Keratinocyte (primary cell): Measurements from ENCODE around the gene PPARA. TPM values are rescaled to one million over a fixed set of nuclear protein-coding genes. Genes with fewer than 3 reads are reported as not detected.

Experiments
- DNase-seq: peaks from one replicate; pipeline ENCODE4 v3.0.0-alpha.2; 2011; ENCODE audit warnings: low read depth, missing footprints, low spot score
- FAIRE-seq: peaks from 2 replicates; lab custom pipeline; 2011; peaks lifted over from hg19 to GRCh38; lab: Jason Lieb, UNC
- H2AFZ ChIP-seq: 2 replicates; pipeline ENCODE4 v1.6.0; 2012; ENCODE audit warnings: low read length, control low read depth, inconsistent platforms; ENCODE audit not compliant: control insufficient read depth
- H3K27ac ChIP-seq: 2 replicates; pipeline ENCODE4 v1.5.1; 2011; ENCODE audit warnings: low read length; ENCODE audit not compliant: control insufficient read depth, insufficient read depth
- H3K27me3 ChIP-seq: 3 replicates; pipeline ENCODE4 v1.6.0; 2011; ENCODE audit warnings: low read length; ENCODE audit not compliant: control insufficient read depth, insufficient read depth; ENCODE audit errors: extremely low read depth
- H3K36me3 ChIP-seq, 2 experiments: 2 replicates in 1 of 2; 3 replicates in 1 of 2; pipeline ENCODE4 v1.5.1; 2011; ENCODE audit warnings: low read length in 2 of 2, mild to moderate bottlenecking in 1 of 2; ENCODE audit not compliant: control insufficient read depth in 2 of 2, insufficient read depth in 2 of 2; ENCODE audit errors: extremely low read depth in 1 of 2
- H3K4me1 ChIP-seq: 3 replicates; pipeline ENCODE4 v1.5.1; 2011; ENCODE audit warnings: low read length; ENCODE audit not compliant: control insufficient read depth, insufficient read depth; ENCODE audit errors: extremely low read depth
- H3K4me2 ChIP-seq: 3 replicates; pipeline ENCODE4 v1.6.0; 2011; ENCODE audit warnings: low read depth, low read length; ENCODE audit not compliant: control insufficient read depth, insufficient read depth; ENCODE audit errors: extremely low read depth
- H3K4me3 ChIP-seq, 3 experiments: fragments of 200-600 bp in 1 of 3; sonication (generic) in 1 of 3; 2 replicates in 2 of 3; 3 replicates in 1 of 3; pipeline ENCODE4 v1.5.1; 2011 to 2016; ENCODE audit warnings: low read length in 3 of 3, mild to moderate bottlenecking in 3 of 3, control low read depth in 2 of 3, inconsistent platforms in 1 of 3, low read depth in 1 of 3, mixed read lengths in 1 of 3, mixed run types in 1 of 3, moderate library complexity in 1 of 3; ENCODE audit not compliant: control insufficient read depth in 2 of 3, insufficient read depth in 2 of 3; ENCODE audit errors: extremely low read depth in 1 of 3
- H3K79me2 ChIP-seq: 2 replicates; pipeline ENCODE4 v1.6.0; 2012; ENCODE audit warnings: low read length; ENCODE audit not compliant: control insufficient read depth, insufficient read depth
- H3K9ac ChIP-seq: 3 replicates; pipeline ENCODE4 v1.6.0; 2011; ENCODE audit warnings: low read length; ENCODE audit not compliant: control insufficient read depth, insufficient read depth; ENCODE audit errors: extremely low read depth
- H3K9me1 ChIP-seq: 3 replicates; pipeline ENCODE4 v1.6.0; 2011; ENCODE audit warnings: low read length; ENCODE audit not compliant: control insufficient read depth, insufficient read depth; ENCODE audit errors: extremely low read depth
- H3K9me3 ChIP-seq: 2 replicates; pipeline ENCODE4 v1.5.1; 2012; ENCODE audit warnings: low read depth, low read length; ENCODE audit not compliant: control insufficient read depth
- H4K20me1 ChIP-seq: 3 replicates; pipeline ENCODE4 v1.6.0; 2011; ENCODE audit warnings: low read length; ENCODE audit not compliant: control insufficient read depth, insufficient read depth; ENCODE audit errors: extremely low read depth
- EZH2 ChIP-seq: IDR thresholded peaks from one replicate; pipeline ENCODE4 v1.6.1; 2012; ENCODE audit warnings: inconsistent platforms, mild to moderate bottlenecking, low read length, moderate library complexity
- dilution Hi-C: fragments of 300-500 bp; cut with MboI; formaldehyde crosslinking; loops from one replicate; pipeline ENCODE4 v1.7.0; 2020; ENCODE audit warnings: low sequenced_read_pairs; ENCODE audit not compliant: extremely low pct_ligation_motif_present
- polyA plus RNA-seq, 5 experiments: library from polyadenylated mRNA; depleted of rRNA in 3 of 5; stranded (reverse) in 3 of 5; stranded (forward) in 1 of 5; unstranded in 1 of 5; fragments of >200 nt; gene quantifications; 1 replicate in 1 of 5; 2 replicates in 3 of 5; 3 replicates in 1 of 5; pipeline versions ENCODE4 v1.2.1 to v1.2.3, GENCODE V29; 2011 to 2012; ENCODE audit warnings: missing spikeins in 2 of 5, low read depth in 1 of 5, low replicate concordance in 1 of 5
- TF ChIP-seq, protein P1 (sequence below), 3 experiments: IDR thresholded peaks in 1 of 3; conservative IDR thresholded peaks in 1 of 3; optimal IDR thresholded peaks in 1 of 3; 2 replicates in 2 of 3; 3 replicates in 1 of 3; pipeline versions ENCODE3 to v1.5.1; 2011; ENCODE audit warnings: low read length in 3 of 3, mild to moderate bottlenecking in 3 of 3, moderate library complexity in 2 of 3, control low read depth in 1 of 3, inconsistent platforms in 1 of 3; ENCODE audit not compliant: insufficient read depth in 2 of 3; ENCODE audit errors: extremely low read depth in 1 of 3

PPARA gene
- polyA plus RNA-seq, 1 donor (not counting 4 experiments of a cell fraction or from before 2014, with no cell fraction given): 4.9 TPM

DNA sequence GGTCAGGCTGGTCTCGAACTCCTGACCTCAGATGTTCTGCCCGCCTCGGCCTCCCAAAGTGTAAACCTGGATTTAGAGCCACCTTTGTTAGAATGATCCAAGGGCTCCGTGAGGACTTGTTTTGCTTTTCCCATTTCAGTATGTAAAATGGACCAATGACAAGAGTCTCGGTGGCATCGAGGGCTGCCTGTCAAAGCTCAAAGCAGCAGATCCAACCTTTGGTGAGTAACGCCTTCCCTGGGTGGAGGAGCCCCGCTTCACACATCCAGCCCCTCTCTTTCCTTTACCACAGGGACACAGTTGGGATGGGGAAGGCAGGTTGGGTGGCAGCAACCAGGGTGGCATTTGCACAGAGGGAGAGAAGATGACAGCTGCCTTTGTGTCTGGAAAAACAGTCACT is 121.9 kb downstream of the PPARA start:
- peaks cover 11 to 24% of the 10 kb centered on the region in 2 experiments for H3K36me3 ChIP-seq
- no peak for FAIRE-seq
- dilution Hi-C loops: no loop called here

DNA sequence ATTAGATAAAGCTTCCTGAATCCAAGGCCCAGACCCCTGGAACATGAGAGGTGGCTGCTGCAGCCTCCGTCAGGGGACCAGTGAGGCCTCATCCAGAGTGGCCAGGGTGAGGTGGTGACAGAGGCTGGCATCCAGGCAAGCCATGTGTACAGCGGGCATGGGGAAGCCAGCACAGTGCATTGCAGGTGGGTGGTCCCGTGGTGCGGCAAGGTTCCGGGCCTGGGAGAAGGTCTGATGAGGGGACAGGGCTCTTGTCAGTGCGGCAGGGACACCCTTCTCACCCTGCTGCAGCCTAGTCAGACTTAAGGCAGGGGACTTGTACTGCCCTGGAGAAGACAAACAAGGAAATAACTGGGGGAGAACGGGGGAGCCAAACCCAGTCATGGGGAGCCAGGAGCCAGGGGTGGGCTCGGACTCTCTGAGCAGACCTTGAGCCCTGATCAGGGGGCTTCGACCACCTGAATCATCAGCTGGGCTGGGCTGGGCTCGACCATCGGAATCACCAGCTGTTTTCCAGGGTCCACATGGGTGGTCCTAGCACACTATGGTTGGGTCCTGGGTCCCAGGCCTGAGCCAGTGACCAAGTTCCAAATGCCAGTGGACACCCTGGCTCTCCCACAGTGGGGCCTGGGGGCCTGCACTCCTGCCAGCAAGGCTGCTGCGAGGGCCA is 122.6 kb downstream of the PPARA start:
- DNase-seq: no peak
- dilution Hi-C loops: no loop called here
- no peaks in the 10 kb centered on the region for H3K27me3 ChIP-seq
- no peaks in the 10 kb centered on the region for H3K79me2 ChIP-seq
- no peaks in the 10 kb centered on the region for H4K20me1 ChIP-seq
- TF ChIP-seq, protein P1, sequence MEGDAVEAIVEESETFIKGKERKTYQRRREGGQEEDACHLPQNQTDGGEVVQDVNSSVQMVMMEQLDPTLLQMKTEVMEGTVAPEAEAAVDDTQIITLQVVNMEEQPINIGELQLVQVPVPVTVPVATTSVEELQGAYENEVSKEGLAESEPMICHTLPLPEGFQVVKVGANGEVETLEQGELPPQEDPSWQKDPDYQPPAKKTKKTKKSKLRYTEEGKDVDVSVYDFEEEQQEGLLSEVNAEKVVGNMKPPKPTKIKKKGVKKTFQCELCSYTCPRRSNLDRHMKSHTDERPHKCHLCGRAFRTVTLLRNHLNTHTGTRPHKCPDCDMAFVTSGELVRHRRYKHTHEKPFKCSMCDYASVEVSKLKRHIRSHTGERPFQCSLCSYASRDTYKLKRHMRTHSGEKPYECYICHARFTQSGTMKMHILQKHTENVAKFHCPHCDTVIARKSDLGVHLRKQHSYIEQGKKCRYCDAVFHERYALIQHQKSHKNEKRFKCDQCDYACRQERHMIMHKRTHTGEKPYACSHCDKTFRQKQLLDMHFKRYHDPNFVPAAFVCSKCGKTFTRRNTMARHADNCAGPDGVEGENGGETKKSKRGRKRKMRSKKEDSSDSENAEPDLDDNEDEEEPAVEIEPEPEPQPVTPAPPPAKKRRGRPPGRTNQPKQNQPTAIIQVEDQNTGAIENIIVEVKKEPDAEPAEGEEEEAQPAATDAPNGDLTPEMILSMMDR (optimal IDR thresholded peaks at IDR 0.05 in 1 of 3, IDR thresholded peaks at IDR 0.05 in 1 of 3, conservative IDR thresholded peaks at IDR 0.05 in 1 of 3; ENCODE audit: extremely low read depth in 1 of 3, insufficient read depth in 2 of 3, low read length in 3 of 3): no peak
- TF ChIP-seq EZH2: no peak
- H3K4me1 ChIP-seq: peaks cover 3% of the 10 kb centered on the region
- no peak overlapping the region for H2AFZ ChIP-seq
- H3K27ac ChIP-seq: no peak overlapping the region
- peaks cover 13 to 24% of the 10 kb centered on the region in 2 experiments for H3K36me3 ChIP-seq
- H3K4me2 ChIP-seq: no peak overlapping the region
- no peak overlapping the region for H3K4me3 ChIP-seq
- H3K9me3 ChIP-seq: no peaks in the 10 kb centered on the region
- FAIRE-seq: no peak
- no peak overlapping the region for H3K9ac ChIP-seq
- H3K9me1 ChIP-seq: no peaks in the 10 kb centered on the region

More for the DNA sequence above, 121.9 kb downstream of the PPARA start:
- H4K20me1 ChIP-seq: no peaks in the 10 kb centered on the region
- H3K4me1 ChIP-seq: peaks cover 3% of the 10 kb centered on the region
- no peak overlapping the region for H3K4me2 ChIP-seq
- no peak for TF ChIP-seq EZH2
- TF ChIP-seq, protein P1 (optimal IDR thresholded peaks at IDR 0.05 in 1 of 3, IDR thresholded peaks at IDR 0.05 in 1 of 3, conservative IDR thresholded peaks at IDR 0.05 in 1 of 3; ENCODE audit: extremely low read depth in 1 of 3, insufficient read depth in 2 of 3, low read length in 3 of 3): no peak
- no peak overlapping the region for H3K4me3 ChIP-seq
- no peak overlapping the region for H2AFZ ChIP-seq
- no peaks in the 10 kb centered on the region for H3K9me3 ChIP-seq
- no peak overlapping the region for H3K27ac ChIP-seq
- DNase-seq: no peak
- H3K79me2 ChIP-seq: no peaks in the 10 kb centered on the region
- H3K27me3 ChIP-seq: no peaks in the 10 kb centered on the region
- H3K9ac ChIP-seq: no peak overlapping the region
- no peaks in the 10 kb centered on the region for H3K9me1 ChIP-seq
